Measurements from ENCODE around the gene SWAP70. TPM values are rescaled to one million over a fixed set of nuclear protein-coding genes. Genes with fewer than 3 reads are reported as not detected.

The SWAP70 gene
- total and polyA plus RNA-seq, 2 experiments from 2014 or later: 30.3 to 33.3 TPM

DNA sequence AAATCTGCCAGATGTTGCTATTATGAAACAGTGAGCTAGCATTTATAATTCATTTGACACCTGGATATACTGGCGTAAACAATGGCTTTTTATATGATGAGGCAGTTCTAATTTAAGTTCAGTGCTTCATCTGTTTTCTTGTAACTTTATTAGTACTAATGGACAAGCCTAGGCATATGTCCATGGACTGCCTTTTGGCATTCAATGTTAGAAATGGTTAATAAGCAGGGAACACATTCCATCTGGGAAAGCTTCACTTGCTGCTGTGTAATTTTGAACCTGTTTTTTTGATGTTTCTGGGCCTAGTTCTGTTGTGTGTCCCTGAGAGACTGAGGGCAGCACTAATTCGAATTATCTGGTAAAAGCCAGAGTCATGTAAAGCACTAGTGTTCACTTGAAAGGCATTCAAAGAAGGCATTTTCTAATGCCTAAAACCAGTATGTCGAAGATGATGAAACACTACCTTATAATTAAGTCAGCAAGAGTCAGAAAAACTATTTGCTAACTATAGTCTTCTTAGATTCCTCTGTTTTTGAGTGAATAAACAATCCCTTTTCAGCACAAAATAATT, 138.5 kb downstream of the SWAP70 start:
- Histone ChIP-seq H3K4me1 (ENCODE audit: insufficient read depth) (peaks cover 27% of the 10 kb centered on the region), H3K79me2 (replicated peaks; ENCODE audit: insufficient read depth) (no peaks in the 10 kb centered on the region), H3K27ac (ENCODE audit: low read depth) (peak overlapping the region; percentile 96), H3K36me3 (ENCODE audit: insufficient read depth) (no peaks in the 10 kb centered on the region), H2AFZ (no peak overlapping the region), H3K4me3 (no peak overlapping the region), H3F3A (replicated peaks; ENCODE audit: low read depth) (no peaks in the 10 kb centered on the region), H3K9me2 (ENCODE audit: insufficient read depth) (no peaks in the 10 kb centered on the region; the same call in 1 of the 2 replicates), H3K4me2 (peak overlapping the region; percentile 12; the same call in 1 of the 2 replicates), H3K27me3 (ENCODE audit: insufficient read depth) (no peaks in the 10 kb centered on the region), H4K20me1 (replicated peaks; ENCODE audit: insufficient read depth) (no peaks in the 10 kb centered on the region)
- Mint-ChIP-seq H3K36me3 (ENCODE audit: low read depth) (peaks cover 34% of the 10 kb centered on the region; the same call in 2 of the 3 replicates), H3K27ac (peak overlapping the region; percentile 98), H3K4me1 (peaks cover 30% of the 10 kb centered on the region), H3K27me3 (ENCODE audit: insufficient read depth, low read depth, poor library complexity) (no peaks in the 10 kb centered on the region), H3K9me3 (no peaks in the 10 kb centered on the region; the same call in 2 of the 3 replicates), H3K4me3 (peak overlapping the region; percentile 4; the same call in 1 of the 3 replicates)
- peak; percentile 23; the same call in 1 of the 2 replicates for TF ChIP-seq POLR2AphosphoS5 (IDR thresholded peaks at IDR 0.05; ENCODE audit: low read depth)
- TF ChIP-seq, protein P1, sequence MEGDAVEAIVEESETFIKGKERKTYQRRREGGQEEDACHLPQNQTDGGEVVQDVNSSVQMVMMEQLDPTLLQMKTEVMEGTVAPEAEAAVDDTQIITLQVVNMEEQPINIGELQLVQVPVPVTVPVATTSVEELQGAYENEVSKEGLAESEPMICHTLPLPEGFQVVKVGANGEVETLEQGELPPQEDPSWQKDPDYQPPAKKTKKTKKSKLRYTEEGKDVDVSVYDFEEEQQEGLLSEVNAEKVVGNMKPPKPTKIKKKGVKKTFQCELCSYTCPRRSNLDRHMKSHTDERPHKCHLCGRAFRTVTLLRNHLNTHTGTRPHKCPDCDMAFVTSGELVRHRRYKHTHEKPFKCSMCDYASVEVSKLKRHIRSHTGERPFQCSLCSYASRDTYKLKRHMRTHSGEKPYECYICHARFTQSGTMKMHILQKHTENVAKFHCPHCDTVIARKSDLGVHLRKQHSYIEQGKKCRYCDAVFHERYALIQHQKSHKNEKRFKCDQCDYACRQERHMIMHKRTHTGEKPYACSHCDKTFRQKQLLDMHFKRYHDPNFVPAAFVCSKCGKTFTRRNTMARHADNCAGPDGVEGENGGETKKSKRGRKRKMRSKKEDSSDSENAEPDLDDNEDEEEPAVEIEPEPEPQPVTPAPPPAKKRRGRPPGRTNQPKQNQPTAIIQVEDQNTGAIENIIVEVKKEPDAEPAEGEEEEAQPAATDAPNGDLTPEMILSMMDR (conservative IDR thresholded peaks at IDR 0.05; ENCODE audit: low read depth in 2 of 2): no peak
- 0 out of 2 replicates have a peak, but pooled peaks have one; percentile 12 for TF ChIP-seq NANOG (IDR thresholded peaks at IDR 0.05; ENCODE audit: borderline replicate concordance)
- ATAC-seq (peak; percentile 51; the same call in 2 of the 3 replicates), DNase-seq (ENCODE audit: low spot score) (peak; percentile 48)

Other genes starting within 250 kb of the SWAP70 start
- gene ZNF143, start 203.1 kb upstream of the SWAP70 start, total RNA-seq (2014; rRNA removed; shearing (Covaris generic)): 43.3 and 44.2 TPM in 2 replicates
- gene ZNF143, start 203.1 kb upstream of the SWAP70 start, polyA plus RNA-seq (2016; fragmentation: Nextera tagmentation; extraction: Ambion mirVana): 30.7 and 33.5 TPM in 2 replicates
- 144 and 149 TPM in 2 replicates for gene WEE1, start 90.4 kb upstream of the SWAP70 start, total RNA-seq (2014; rRNA removed; shearing (Covaris generic))
- gene WEE1, start 90.4 kb upstream of the SWAP70 start, polyA plus RNA-seq (2016; fragmentation: Nextera tagmentation; extraction: Ambion mirVana): 48.9 and 50.7 TPM in 2 replicates